Measurements from ENCODE around the gene CAMK2A. TPM values are rescaled to one million over a fixed set of nuclear protein-coding genes. Genes with fewer than 3 reads are reported as not detected.

CAMK2A gene
- total RNA-seq, 1 experiment from 2014 or later = not detected

DNA sequence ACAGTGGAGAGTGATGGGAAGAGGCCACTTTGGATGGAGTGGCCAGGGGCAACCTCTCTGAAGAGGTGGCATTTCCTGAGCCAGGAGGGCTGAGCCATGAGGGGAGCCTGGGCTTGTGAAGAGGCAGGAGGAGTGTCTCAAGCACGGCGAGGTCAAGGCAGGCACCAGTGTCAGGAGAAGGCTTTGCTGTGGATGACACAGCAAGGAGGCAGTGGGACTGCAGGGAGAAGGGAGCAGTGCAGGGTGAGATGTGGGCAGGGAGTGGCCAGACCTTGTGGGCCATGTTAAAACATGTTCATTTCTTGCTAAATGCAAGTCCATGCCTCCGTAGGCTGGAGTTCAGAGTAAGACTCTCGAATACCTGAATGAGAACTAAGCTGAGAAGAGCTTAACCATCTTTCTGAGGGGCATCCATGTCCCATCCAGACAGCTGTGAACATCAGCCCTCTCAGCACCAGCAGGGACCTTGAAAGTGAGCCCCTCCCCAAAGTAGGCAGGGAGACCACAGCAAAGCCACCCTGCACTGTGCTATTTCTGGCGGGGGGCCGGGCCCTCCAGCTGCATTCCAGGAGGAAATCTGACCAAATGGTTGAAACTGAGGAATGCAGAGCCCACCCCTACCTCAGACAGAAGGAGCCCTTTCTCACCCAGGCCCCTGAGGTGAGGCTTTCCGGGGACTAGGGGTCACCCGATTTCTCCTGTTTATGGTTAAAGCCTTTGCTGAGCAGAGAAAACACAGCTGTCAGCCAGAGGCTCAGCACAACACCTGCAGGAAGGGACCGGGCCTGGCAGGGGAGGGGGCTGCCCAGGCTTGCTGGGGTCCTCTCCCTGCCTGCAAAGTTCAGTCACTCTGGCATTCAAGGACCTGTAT is 29.3 kb upstream of the CAMK2A start:
- H3K36me3 ChIP-seq (ENCODE audit: control insufficient read depth, insufficient read depth, low read length) = no peaks in the 10 kb centered on the region
- Mint-ChIP-seq H3K27ac (ENCODE audit: unreplicated experiment) (no peak overlapping the region), H3K36me3 (ENCODE audit: insufficient read depth, unreplicated experiment) (no peaks in the 10 kb centered on the region), H3K4me1 (ENCODE audit: low read depth, unreplicated experiment) (peaks cover 7% of the 10 kb centered on the region), H3K9me3 (ENCODE audit: unreplicated experiment) (no peaks in the 10 kb centered on the region), H3K27me3 (ENCODE audit: insufficient read depth, unreplicated experiment) (no peaks in the 10 kb centered on the region), H3K4me3 (ENCODE audit: unreplicated experiment) (no peak overlapping the region)
- intact Hi-C loops (cut with micrococcal nuclease; ENCODE audit: unreplicated experiment) = no loop called here
- H3K9me3 ChIP-seq = no peaks in the 10 kb centered on the region; the same call in 1 of the 2 replicates
- BruUV-seq (replicated peaks) = no TSS peak
- no peak overlapping the region for H3K4me3 ChIP-seq (ENCODE audit: low read depth, low read length)
- H3K4me1 ChIP-seq = peaks cover 15% of the 10 kb centered on the region; the same call in 1 of the 2 replicates
- ChIA-PET POLR2A (no interaction called here), CTCF (interaction anchor here (0.9 kb wide), 1 partner anchor 32 kb away, joined by 3 read pairs; no protein-coding TSS in a partner anchor)
- H3K27me3 ChIP-seq (replicated peaks; ENCODE audit: control insufficient read depth, insufficient read depth, low read length) = no peaks in the 10 kb centered on the region
- no peak for DNase-seq
- TF ChIP-seq, protein P1, sequence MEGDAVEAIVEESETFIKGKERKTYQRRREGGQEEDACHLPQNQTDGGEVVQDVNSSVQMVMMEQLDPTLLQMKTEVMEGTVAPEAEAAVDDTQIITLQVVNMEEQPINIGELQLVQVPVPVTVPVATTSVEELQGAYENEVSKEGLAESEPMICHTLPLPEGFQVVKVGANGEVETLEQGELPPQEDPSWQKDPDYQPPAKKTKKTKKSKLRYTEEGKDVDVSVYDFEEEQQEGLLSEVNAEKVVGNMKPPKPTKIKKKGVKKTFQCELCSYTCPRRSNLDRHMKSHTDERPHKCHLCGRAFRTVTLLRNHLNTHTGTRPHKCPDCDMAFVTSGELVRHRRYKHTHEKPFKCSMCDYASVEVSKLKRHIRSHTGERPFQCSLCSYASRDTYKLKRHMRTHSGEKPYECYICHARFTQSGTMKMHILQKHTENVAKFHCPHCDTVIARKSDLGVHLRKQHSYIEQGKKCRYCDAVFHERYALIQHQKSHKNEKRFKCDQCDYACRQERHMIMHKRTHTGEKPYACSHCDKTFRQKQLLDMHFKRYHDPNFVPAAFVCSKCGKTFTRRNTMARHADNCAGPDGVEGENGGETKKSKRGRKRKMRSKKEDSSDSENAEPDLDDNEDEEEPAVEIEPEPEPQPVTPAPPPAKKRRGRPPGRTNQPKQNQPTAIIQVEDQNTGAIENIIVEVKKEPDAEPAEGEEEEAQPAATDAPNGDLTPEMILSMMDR (IDR thresholded peaks at IDR 0.05; ENCODE audit: insufficient read depth in 1 of 2, low read depth in 1 of 2, low read length in 1 of 2, severe bottlenecking in 1 of 2, unreplicated experiment in 1 of 2) = no peak

DNA sequence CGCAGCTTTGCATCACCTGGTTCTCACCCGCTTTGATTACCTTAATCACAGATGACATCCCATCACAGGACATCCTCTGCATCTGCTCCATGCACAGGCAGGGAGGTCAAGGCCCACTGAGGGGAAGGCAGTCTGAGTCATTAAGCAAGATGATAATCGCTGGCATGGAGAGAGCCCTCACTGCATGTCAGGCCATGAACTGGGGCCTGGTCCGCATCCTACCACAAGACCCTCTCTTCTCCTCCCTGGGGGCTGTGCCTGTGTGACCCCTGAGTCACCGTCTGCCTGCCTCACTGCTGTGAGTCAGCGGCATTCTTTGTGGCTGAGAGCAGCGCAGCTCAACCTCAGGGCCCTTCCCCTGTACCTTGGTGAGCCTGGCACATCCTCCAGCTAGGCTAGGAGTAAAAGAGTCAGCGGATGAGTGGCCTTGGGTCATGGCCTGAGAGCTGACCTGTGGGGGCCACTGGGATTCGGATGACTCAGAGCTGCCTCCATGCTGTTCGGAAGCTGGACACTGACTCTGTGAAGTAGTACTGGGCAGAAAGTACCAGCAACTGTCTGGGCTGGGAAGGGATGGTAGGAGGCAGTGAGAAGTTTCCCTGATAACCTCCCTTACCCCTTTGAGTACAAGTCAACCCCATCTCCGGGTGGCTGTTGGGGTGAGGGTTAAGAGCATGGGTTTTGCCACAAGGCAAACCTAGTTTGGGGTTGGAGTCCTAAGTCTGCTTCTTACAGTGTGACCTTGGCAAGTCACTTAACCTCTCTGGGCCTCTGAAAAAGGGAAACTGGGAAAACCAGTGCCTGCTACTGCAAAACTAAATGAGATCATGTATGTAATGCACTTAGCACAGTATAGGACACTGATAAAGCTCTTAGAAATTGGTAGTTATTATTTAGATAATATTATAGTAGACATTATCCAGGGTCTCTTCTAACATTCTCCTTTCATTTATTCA is 27.8 kb upstream of the CAMK2A start:
- Mint-ChIP-seq H3K4me1 (ENCODE audit: low read depth, unreplicated experiment) (peaks cover 7% of the 10 kb centered on the region), H3K27me3 (ENCODE audit: insufficient read depth, unreplicated experiment) (no peaks in the 10 kb centered on the region), H3K36me3 (ENCODE audit: insufficient read depth, unreplicated experiment) (no peaks in the 10 kb centered on the region), H3K27ac (ENCODE audit: unreplicated experiment) (no peak overlapping the region), H3K4me3 (ENCODE audit: unreplicated experiment) (no peak overlapping the region), H3K9me3 (ENCODE audit: unreplicated experiment) (no peaks in the 10 kb centered on the region)
- peak; percentile 16 to 62 for DNase-seq
- H3K9me3 ChIP-seq = no peaks in the 10 kb centered on the region; the same call in 1 of the 2 replicates
- no peak overlapping the region for H3K4me3 ChIP-seq (ENCODE audit: low read depth, low read length)
- intact Hi-C loops (cut with micrococcal nuclease; ENCODE audit: unreplicated experiment) = no loop called here
- POLR2A ChIA-PET = interaction anchor here (0.6 kb wide), 1 partner anchor 15 kb away, joined by 3 read pairs; the partner anchor contains the start of gene ARSI
- CTCF ChIA-PET = interaction anchor here (0.7 kb wide), 1 partner anchor 142 kb away, joined by 3 read pairs; no protein-coding TSS in a partner anchor
- H3K4me1 ChIP-seq = peaks cover 15% of the 10 kb centered on the region; the same call in 1 of the 2 replicates
- TF ChIP-seq, protein P1 (IDR thresholded peaks at IDR 0.05; ENCODE audit: insufficient read depth in 1 of 2, low read depth in 1 of 2, low read length in 1 of 2, severe bottlenecking in 1 of 2, unreplicated experiment in 1 of 2) = no peak
- BruUV-seq (replicated peaks) = no TSS peak
- no peaks in the 10 kb centered on the region for H3K27me3 ChIP-seq (replicated peaks; ENCODE audit: control insufficient read depth, insufficient read depth, low read length)
- no peaks in the 10 kb centered on the region for H3K36me3 ChIP-seq (ENCODE audit: control insufficient read depth, insufficient read depth, low read length)

DNA sequence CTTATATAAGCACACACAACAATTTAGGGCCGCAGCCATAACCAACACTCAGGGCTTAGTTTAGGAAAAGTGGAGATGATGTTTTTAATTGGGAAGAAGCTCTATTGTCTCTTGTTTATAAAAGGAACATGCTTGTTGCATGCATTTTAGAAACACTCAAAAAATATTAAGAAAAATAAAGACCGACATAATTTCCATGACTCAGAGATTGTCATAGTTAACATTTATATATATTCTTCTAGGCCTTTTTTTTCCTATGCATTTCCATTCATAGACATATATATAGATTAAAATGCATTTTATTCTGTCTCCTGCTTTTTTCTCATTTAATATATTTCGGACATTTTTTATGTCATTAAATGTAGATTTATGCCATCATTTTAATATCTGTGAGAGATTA is 26.7 kb upstream of the CAMK2A start:
- ChIA-PET POLR2A (interaction anchor here (0.6 kb wide), 1 partner anchor 14 kb away, joined by 3 read pairs; the partner anchor contains the start of gene ARSI), CTCF (interaction anchor here (0.7 kb wide), 1 partner anchor 106 kb away, joined by 3 read pairs; no protein-coding TSS in a partner anchor)
- Histone ChIP-seq H3K4me1 (peaks cover 15% of the 10 kb centered on the region; the same call in 1 of the 2 replicates), H3K9me3 (no peaks in the 10 kb centered on the region), H3K36me3 (ENCODE audit: control insufficient read depth, insufficient read depth, low read length) (no peaks in the 10 kb centered on the region), H3K4me3 (ENCODE audit: low read depth, low read length) (no peak overlapping the region), H3K27me3 (replicated peaks; ENCODE audit: control insufficient read depth, insufficient read depth, low read length) (no peaks in the 10 kb centered on the region)
- intact Hi-C loops (cut with micrococcal nuclease; ENCODE audit: unreplicated experiment) = no loop called here
- no TSS peak for BruUV-seq (replicated peaks)
- Mint-ChIP-seq H3K27me3 (ENCODE audit: insufficient read depth, unreplicated experiment) (no peaks in the 10 kb centered on the region), H3K4me1 (ENCODE audit: low read depth, unreplicated experiment) (peaks cover 7% of the 10 kb centered on the region), H3K4me3 (ENCODE audit: unreplicated experiment) (no peak overlapping the region), H3K36me3 (ENCODE audit: insufficient read depth, unreplicated experiment) (no peaks in the 10 kb centered on the region), H3K9me3 (ENCODE audit: unreplicated experiment) (no peaks in the 10 kb centered on the region), H3K27ac (ENCODE audit: unreplicated experiment) (no peak overlapping the region)
- TF ChIP-seq, protein P1 (IDR thresholded peaks at IDR 0.05; ENCODE audit: insufficient read depth in 1 of 2, low read depth in 1 of 2, low read length in 1 of 2, severe bottlenecking in 1 of 2, unreplicated experiment in 1 of 2) = no peak
- no peak for DNase-seq
